ENCODE data around the gene GRM7.

GRM7 gene

GRCh38 chr3:7489417-7489816 is 628.5 kb downstream of the GRM7 start:
- no peak for DNase-seq

- DNase-seq = no peak
Observed at GRCh38 chr3:7498715-7499114, 637.8 kb downstream of the GRM7 start.

GRCh38 chr3:7503431-7503830 is 642.5 kb downstream of the GRM7 start:
- no peak for DNase-seq

GRCh38 chr3:7504886-7505775 is 644.2 kb downstream of the GRM7 start:
- no peak for DNase-seq

GRCh38 chr3:7506606-7507180 is 645.8 kb downstream of the GRM7 start:
- DNase-seq = no peak

- DNase-seq = no peak
Observed at GRCh38 chr3:7508821-7509220, 647.9 kb downstream of the GRM7 start.

GRCh38 chr3:7512048-7512447 is 651.1 kb downstream of the GRM7 start:
- DNase-seq = no peak

- DNase-seq = peak in 6 of 58 donors; percentile 2 to 8 (median 3)
Observed at GRCh38 chr3:7518026-7518425, 657.1 kb downstream of the GRM7 start.

GRCh38 chr3:7518456-7518855 is 657.5 kb downstream of the GRM7 start:
- DNase-seq = no peak

- no peak for DNase-seq
Observed at GRCh38 chr3:7520059-7520458, 659.1 kb downstream of the GRM7 start.

- no peak for DNase-seq
Observed at GRCh38 chr3:7520593-7520992, 659.7 kb downstream of the GRM7 start.

GRCh38 chr3:7536510-7536909 is 675.6 kb downstream of the GRM7 start:
- DNase-seq = peak in 1 of 58 donors; percentile 39

- DNase-seq = no peak
Observed at GRCh38 chr3:7536921-7537320, 676.0 kb downstream of the GRM7 start.

GRCh38 chr3:7543294-7543880 is 682.5 kb downstream of the GRM7 start:
- DNase-seq = peak in 6 of 58 donors; percentile 2 to 11 (median 8)

GRCh38 chr3:7545334-7545733 is 684.4 kb downstream of the GRM7 start:
- no peak for DNase-seq

GRCh38 chr3:7546253-7546652 is 685.3 kb downstream of the GRM7 start:
- peak in 1 of 58 donors; percentile 5 for DNase-seq

GRCh38 chr3:7547826-7548225 is 686.9 kb downstream of the GRM7 start:
- DNase-seq = no peak

GRCh38 chr3:7562892-7563291 is 702.0 kb downstream of the GRM7 start:
- no peak for DNase-seq

GRCh38 chr3:7565574-7565973 is 704.7 kb downstream of the GRM7 start:
- DNase-seq = no peak

GRCh38 chr3:7567160-7567559 is 706.2 kb downstream of the GRM7 start:
- DNase-seq = no peak

GRCh38 chr3:7568526-7569184 is 707.7 kb downstream of the GRM7 start:
- no peak for DNase-seq

GRCh38 chr3:7573330-7573729 is 712.4 kb downstream of the GRM7 start:
- DNase-seq = peak in 2 of 58 donors; percentile 46

Data from anterior cingulate cortex (tissue), 58 donors.